GM12892 (cell line): ENCODE results near the gene HSPA4.

Source experiments
- DNase-seq: peaks from one replicate; pipeline ENCODE4 v3.0.0; 2011; ENCODE audit not compliant: insufficient read length
- FAIRE-seq: peaks from 2 replicates; lab custom pipeline; 2011; peaks lifted over from hg19 to GRCh38; lab: Jason Lieb, UNC
- POLR2A ChIP-seq: IDR thresholded peaks from 2 replicates; pipeline ENCODE4 v1.6.1; 2011; ENCODE audit warnings: low read depth, low read length, control low read depth
- POLR2AphosphoS5 ChIP-seq: IDR thresholded peaks from 2 replicates; pipeline ENCODE4 v1.6.1; 2011; ENCODE audit warnings: low read depth, low read length, control low read depth
- TAF1 ChIP-seq: IDR thresholded peaks from 2 replicates; pipeline ENCODE4 v1.6.1; 2011; ENCODE audit warnings: low read depth, mild to moderate bottlenecking, control low read depth, low read length, borderline replicate concordance

Gene HSPA4

DNA sequence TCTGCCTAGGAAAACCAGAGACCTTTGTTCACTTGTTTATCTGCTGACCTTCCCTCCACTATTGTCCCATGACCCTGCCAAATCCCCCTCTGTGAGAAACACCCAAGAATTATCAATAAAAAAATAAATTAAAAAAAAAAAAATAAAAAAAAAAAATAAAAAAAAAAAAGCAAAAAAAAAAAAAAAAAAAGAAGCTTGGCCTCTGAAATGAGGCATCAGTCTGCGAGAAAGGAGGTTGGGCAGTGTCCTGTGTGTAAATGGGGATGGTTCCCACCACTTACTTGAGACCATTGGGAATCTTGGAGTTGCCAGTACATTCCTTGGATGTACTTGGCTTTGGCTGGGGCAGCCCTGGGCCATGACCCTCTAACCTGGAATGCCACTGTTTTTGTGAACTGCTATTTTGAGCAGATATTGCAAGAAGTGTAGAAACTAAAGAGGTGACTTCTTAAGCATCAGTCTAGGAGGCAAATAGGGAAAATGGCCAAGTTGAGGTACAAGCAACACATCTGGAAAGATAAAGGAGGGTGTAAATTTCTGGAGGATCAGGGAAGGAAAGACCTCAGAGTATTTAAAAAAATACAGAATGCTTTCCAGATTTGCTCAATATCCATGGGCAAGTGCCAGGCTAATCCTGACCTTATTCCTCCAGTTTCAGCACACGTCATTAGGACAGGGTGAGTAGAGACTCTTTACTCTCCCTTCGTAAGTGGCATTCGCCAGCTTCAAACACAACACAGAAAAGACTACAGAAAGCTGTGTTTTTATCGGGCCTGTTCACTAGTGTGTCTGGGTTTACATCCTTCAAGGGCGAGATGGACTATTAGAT lies 58.1 kb downstream of the HSPA4 start:
- no peak for TF ChIP-seq POLR2A
- TF ChIP-seq POLR2AphosphoS5: no peak
- TF ChIP-seq TAF1: no peak
- FAIRE-seq (no peak), DNase-seq (no peak)

DNA sequence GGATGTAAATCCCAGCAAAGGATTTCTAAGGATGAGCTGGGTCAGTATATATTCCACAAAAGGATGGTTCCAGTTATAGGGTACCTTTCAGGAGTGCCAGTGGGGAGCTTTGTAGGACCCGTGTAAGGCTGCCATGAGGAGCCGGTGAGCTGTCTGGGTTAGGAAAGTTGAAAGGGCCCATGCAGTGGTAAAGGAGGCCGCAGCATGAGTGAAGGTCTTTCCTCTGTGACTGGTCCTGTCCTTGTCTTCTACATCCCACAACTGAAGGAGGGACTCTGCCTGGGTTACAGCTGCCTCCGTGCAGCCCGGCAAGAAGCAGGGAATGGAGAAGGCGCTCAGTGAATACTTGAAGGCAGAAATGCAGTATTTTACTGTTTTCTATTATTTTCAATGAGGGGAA lies 58.9 kb downstream of the HSPA4 start:
- DNase-seq: no peak
- TF ChIP-seq POLR2AphosphoS5 (no peak), POLR2A (no peak), TAF1 (no peak)
- FAIRE-seq: no peak

DNA sequence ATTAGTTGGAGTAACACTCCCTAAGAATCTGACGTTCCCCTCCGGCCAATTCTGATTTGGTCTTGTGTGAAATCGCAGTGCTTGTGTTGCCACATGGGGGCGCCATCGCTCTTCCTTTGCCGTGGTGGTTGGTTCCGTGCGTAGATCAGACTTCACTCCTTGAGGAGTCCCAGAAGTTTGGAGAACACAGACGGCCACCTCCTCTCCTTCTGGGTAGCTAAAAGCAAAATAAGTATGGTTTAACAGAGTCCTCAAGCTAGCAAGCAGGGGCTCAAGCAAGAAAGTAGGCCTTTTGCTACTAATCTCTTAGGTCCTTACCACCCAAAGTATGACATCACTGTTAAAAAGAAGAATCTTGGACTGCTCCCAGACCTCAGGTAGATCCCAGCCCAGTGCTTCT lies 59.5 kb downstream of the HSPA4 start:
- DNase-seq (peak; percentile 45), FAIRE-seq (peak; percentile 86)
- TF ChIP-seq POLR2A (no peak), POLR2AphosphoS5 (no peak), TAF1 (no peak)

DNA sequence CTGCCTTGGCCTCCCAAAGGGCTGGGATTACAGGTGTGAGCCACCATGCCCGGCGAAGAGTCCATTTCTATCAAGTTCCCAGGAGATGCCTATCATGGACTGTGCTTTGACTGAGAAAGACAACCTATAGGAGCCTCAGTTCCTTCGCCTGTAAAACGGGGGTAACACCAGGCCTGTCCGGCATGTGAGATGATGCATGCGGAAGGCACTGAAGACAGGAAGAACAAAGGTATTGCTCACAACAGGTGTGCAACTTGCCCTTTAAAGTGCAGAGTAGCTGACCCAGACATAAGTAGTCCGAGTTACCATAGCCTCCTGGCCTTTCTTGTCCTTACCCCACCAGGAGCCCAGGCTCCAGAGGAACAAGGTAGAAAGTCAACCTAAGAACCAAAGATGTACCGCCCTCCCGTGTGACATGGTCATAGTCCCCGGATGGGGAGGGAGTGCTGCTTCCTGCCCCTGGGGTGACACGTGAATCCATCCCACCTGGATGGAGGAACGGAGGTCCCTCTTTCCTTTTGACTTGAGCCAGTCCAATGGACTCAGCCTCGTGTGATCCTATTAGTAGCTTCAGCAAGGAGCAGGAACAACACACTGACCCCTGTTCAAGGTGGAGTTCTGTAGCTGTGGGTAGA lies 60.3 kb downstream of the HSPA4 start:
- no peak for FAIRE-seq
- no peak for DNase-seq

DNA sequence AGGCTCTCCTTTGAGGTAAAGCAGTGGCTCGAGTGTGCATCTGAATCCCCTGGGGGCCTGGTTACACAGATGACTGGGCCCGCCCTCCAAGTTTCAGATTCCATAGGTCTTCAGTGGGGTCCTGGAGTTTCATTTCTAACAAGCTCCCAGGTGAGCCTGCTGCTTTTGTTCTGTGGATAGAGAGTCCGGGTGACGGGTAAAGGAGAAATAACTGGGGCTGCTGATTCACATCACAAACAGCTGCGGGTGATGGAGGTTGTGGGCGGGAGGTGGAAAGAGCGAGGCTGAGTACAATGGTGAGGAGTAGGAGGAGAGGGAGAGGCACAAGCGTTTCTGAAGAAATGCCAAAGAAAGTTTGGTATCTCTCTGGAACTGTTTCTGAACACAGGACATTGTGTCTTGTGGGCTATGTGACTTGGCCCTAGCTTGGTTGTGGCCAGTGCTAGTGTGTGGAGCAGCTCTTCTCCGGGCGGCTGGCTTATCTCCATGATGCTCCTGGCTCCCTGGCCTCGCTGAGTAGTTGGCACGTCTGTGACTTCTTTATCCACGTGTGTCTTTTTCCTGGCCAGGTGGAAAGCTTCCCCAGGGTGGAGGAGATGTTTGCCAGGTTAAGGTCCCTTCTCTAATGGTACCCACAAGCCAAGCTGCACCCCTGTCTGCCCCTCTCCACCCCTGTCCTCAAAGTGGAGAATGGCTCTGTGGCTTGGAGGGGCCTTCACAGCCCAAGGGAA lies 61.7 kb downstream of the HSPA4 start:
- DNase-seq: no peak
- FAIRE-seq: no peak
- no peak for TF ChIP-seq POLR2AphosphoS5
- TF ChIP-seq TAF1: no peak
- TF ChIP-seq POLR2A: no peak

More for the DNA sequence above, 60.3 kb downstream of the HSPA4 start:
- no peak for TF ChIP-seq POLR2AphosphoS5
- TF ChIP-seq POLR2A: no peak

DNA sequence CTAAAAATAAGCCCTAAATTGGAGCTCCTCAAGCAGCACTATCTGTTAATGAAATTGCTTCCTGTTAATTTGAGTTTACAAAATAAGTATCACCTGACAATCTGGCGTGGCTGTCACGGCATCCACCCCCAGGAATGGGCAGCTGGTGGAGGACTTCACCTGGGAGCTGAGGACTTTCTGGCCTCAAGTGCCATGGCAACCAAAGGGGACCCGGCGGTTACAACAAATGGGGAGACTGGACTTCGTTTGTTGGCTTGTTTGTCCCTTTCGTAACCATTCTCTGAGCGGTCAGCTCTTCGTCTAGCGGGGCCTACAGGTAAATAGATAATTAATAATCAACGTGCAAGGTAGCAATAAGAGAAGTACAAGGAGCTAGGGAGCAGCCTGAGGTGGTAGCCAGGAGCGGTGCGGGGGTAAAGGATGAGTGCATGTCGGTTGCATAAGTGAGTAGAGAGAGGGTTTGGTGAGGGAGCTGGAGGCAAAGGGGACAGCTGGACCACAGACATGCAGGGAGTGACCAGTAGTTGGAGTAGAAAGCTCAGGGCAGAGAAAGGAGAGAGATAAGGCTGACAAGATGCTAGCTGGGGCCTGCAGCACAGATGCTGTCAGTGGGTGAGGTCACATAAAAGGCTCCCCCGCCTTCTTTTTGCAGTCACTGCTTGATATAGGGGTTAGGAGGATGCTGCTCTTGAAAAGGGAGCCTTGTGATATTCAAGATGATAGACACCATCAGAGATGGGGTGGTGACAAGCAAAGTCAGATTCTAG lies 62.5 kb downstream of the HSPA4 start:
- TF ChIP-seq POLR2A (no peak), TAF1 (no peak), POLR2AphosphoS5 (no peak)
- DNase-seq: no peak
- FAIRE-seq: no peak

DNA sequence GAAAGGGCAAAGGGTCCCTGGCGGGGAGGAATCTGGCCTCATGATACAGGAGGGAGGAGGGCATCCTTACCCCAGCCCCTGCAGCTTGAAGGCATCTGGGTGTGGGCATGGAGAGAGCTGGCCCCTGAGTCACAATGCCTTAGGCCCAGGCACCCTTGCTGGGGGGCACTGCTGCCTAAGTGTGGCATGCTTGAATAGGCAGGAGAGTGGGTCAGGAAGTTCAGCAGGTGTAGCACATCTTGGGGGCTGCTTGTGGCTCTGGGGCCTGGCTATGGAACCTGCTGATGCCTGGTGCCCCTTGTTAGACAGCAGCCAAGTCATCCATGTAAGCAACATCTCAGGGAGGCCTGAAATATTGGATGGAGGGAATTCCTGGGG lies 63.1 kb downstream of the HSPA4 start:
- DNase-seq (no peak), FAIRE-seq (no peak)
- TF ChIP-seq TAF1: no peak

DNA sequence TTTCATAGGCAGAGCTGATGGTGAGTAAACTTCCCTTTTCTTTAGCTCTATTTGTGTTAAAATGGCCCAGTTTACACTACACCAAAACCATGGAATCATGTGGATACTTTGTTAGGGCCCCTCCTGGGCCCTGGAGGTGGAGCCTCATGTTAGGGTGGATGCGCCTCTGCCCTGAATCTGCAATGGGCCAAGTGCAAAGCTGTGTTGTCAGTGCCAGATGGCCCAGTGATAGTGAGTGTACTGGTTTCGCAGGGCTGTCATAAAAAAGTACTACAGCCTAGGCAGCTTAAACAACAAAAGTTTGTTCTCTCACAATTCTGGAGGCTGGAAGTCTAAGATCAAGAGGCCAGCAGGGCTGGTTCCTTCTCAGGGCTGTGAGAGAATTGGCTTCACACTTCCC lies 64.8 kb downstream of the HSPA4 start:
- TF ChIP-seq POLR2A: no peak
- no peak for TF ChIP-seq TAF1
- no peak for TF ChIP-seq POLR2AphosphoS5
- DNase-seq: no peak
- no peak for FAIRE-seq

DNA sequence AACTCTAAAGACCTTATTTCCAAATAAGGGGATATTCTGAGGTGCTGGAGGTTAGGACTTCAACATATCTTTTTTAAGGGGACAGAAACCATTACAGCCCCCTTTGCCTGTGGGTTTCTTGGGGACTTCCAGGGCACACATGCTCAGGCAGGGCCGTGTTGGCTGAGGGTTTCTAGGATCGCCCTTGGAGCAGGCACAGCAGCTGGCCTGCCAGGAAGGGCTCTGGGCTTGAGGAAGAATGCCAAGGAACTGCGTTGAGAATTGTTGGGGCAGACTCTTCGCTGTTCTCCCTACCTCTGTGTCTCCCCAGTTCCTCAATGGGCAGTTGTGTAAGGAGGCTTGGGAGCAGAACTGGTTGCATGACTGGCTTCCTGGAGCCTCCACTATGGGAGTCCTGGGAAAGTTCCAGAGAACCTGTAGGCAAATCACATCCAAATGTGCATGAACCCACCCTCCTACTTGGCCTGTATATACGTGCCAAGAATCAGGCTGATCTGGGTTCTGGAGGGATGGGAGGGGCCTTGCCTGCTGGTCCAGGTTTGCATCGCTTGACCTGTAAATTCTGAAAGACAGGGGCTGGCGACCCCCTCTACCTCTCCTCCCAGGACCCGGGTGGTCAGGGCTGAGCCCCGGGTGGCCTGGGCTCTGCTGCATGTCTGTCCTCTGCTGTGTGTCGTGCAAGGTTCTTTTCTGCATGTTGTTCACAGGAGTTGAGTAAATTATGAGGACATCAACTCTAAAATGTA lies 65.5 kb downstream of the HSPA4 start:
- FAIRE-seq: no peak
- TF ChIP-seq TAF1 (no peak), POLR2A (no peak), POLR2AphosphoS5 (no peak)
- no peak for DNase-seq

DNA sequence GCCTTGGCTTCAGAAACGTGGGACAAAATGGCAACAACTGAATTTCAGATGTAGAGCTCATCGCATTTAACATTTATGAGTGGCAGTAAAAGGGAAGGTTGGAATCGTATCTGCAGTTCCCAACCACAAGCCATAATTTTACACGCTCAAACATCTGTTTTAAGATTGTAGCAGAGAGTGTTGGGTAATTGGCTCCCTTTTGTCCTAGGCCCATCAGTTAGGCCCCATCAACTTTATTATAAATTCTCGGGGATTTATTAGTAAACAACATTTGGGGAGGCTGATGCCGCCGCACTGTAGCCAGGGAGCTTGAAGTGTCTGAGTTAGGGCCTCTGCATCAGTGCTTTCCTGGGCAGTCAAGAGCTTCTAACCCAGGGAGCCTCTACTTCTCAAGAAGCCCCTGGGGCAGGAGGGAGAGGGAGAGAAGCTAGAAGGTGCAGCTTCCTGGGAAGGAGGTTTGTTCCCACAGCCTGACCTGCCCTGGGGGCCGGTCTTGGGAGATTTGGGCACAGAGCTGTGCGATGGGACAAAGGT lies 66.2 kb downstream of the HSPA4 start:
- TF ChIP-seq POLR2AphosphoS5: no peak
- TF ChIP-seq TAF1: no peak
- no peak for TF ChIP-seq POLR2A
- FAIRE-seq (no peak), DNase-seq (no peak)
